GM19468 (cell line): Measurements from ENCODE around the gene CCL20.

Experiments used
- ATAC-seq: cut with Tn5 transposase; IDR thresholded peaks from one replicate; pipeline ENCODE4 v1.9.1; 2021; ENCODE audit warnings: mild to moderate bottlenecking, moderate library complexity, moderate number of reproducible peaks; ENCODE audit not compliant: unreplicated experiment; ENCODE audit errors: extremely low read depth

CCL20 gene

DNA sequence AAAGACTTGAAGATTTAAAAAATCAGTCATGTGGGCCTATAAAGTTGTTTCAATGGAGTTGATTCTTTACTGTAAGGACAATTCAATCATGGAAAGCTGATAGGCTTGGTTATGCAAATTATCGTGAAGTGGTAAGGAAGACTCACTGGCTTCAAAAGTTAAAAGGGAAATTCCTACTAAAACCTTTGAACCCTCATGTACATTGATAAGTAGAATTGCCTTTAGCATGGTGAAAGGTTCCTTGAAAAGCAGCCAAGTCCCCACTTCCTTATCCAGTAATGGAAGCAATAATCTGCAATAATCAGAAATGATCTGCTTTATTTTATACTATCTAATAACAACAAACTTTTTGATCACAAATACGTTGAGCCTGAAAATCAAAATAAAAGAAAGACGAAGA lies 14.4 kb upstream of the CCL20 start:
- ATAC-seq: no peak

- ATAC-seq: no peak
Observed at GRCh38 chr2:227802882-227803281, 10.8 kb upstream of the CCL20 start.

DNA sequence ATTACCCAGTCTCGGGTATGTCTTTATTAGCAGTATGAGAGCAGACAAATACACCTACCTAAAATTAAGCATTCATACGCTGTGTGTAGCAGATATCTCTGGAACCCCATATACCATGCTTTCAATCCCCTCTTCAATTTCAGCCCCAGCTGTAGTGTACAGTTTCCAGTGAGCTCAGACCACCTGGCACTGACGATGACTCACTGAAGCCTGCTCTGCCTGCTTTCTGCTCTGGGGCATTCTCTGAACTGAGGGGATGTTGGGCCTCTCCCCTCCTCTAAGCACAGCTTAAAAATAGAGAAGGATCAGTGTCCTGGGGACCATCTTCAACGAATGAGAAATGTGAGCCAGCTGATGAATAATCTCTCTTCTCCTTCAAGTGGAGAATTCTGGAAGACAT lies 8.7 kb upstream of the CCL20 start:
- ATAC-seq: no peak

GRCh38 chr2:227805578-227805977 lies 8.1 kb upstream of the CCL20 start:
- no peak for ATAC-seq

DNA sequence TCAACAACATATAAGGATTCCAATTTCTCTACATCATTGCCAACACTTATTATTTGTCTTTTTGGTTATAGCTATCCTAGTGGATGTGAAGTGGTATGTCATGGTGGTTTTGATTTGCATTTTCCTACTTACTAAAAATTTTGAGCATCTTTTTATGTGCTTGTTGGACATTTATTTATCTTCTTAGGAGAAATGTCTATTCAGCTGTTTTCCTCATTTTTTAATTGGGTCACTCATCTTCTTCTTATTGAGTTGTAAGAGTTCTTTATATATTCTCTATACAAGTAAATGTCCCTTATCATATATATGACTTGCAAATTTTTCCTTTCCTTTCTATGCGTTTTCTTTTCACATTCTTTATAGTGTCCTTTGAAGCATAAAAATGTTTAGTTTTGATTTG lies 4.7 kb upstream of the CCL20 start:
- no peak for ATAC-seq

DNA sequence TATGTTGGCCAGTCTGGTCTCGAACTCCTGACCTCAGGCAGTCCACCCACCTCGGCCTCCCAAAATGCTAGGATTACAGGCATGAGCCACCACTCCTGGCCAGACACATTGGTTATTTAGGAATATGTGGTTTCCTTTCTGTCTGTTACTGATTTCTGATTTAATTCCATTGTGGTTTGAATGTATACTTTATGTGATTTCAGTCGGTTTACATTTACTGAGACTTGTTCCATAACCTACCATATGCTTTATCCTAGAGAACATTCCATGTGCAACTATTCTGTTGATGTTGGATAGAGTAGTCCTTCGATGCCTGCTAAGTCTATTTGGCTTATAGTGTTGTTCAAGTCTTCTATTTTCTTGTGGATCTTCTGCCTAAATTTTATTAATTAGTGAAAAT lies 1.6 kb upstream of the CCL20 start:
- ATAC-seq: no peak

DNA sequence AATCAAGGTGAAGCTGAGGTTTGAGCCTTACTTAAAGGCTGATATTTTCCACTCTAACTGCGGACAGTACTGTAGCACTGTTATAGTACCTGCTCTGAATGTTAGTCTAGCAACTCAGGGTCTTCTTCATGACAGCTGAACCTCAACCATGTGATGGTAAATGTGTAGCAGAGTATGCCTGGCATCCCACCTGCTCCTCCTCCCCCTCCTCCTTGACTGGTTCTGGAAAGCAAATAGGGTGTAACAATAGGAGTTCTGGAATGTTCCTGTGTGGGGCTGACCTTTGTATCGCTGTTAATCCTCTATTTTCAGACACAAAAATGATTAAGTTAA lies 447 bp upstream of the CCL20 start:
- ATAC-seq: no peak

DNA sequence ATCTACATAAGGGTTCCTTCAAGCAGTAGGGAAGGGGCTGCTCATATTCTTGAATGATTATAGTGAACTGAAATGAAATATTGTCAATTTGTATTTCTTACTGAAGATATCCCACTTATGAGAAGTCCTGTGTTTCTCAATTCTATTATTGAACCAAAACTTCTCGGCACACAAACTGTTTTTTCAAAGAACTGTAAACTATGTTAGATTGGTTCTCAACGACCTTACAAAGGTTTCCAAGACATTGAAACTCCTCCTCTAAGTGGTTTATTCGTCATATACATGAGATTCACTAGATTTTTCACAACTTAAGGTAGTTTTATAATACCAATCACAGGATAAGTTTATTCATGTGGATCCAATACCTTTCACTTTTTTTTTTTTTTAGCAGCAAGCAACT lies 1.4 kb downstream of the CCL20 start:
- ATAC-seq: no peak

GRCh38 chr2:227816507-227817294 lies 3.1 kb downstream of the CCL20 start:
- ATAC-seq: no peak

DNA sequence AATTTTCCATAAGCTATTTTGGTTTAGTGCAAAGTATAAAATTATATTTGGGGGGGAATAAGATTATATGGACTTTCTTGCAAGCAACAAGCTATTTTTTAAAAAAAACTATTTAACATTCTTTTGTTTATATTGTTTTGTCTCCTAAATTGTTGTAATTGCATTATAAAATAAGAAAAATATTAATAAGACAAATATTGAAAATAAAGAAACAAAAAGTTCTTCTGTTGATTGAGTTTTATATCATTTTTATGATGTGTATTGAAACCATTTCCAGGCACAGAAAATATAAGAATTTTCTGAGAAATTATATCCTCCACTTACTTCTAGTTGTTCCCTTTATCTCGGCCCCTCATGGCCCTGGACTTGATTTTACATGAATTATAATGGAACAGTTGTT lies 3.7 kb downstream of the CCL20 start:
- no peak for ATAC-seq

- no peak for ATAC-seq
Observed at GRCh38 chr2:227817850-227818674, 4.4 kb downstream of the CCL20 start.

GRCh38 chr2:227818675-227819397 lies 5.2 kb downstream of the CCL20 start:
- ATAC-seq: no peak

GRCh38 chr2:227819398-227819697 lies 5.7 kb downstream of the CCL20 start:
- ATAC-seq: no peak

DNA sequence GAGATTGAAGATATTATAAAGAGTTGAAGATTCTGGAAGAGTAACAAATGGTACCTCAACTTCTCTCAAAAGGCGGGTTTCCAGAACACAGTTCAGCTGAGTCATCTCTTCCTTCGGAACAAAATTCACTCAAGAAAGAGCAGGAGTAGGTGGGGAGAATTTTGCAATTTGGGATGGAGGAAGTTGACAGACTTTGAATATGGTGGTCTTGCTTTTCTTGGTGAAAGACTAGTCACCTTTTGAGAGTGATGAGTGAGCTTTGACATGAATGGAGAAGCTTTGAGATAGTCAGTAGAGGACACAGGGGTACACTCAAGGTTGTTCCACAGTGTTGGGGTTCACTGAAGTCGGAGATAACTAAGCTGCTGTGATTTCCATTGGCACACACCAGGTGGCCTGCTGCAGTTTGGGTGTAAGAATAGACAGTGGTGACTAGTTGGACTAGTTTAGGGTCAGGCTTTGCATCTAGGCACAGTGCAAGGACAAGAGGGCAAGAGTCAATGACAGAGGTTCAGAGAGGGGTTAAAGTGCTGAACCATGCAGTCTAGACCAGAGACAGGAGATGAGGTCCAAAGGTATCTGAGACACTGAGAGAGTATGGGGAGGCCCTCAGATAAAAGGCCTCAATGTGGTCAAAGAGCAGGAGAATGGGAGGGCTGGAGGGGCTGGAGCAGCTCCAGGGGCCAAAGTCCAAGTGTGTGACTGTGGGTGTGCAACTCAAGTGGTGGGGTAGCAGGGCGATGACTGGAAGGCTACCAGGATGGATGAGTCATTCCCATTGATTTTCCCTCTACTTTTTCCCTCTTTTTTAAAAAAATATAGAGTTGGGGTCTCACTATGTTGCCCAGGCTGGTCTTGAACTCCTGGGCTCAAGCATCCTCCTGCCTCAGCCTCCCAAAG lies 7.7 kb downstream of the CCL20 start:
- ATAC-seq: no peak

- ATAC-seq: no peak
Observed at GRCh38 chr2:227822416-227823003, 8.9 kb downstream of the CCL20 start.

- ATAC-seq: no peak
Observed at GRCh38 chr2:227823922-227824321, 10.3 kb downstream of the CCL20 start.

DNA sequence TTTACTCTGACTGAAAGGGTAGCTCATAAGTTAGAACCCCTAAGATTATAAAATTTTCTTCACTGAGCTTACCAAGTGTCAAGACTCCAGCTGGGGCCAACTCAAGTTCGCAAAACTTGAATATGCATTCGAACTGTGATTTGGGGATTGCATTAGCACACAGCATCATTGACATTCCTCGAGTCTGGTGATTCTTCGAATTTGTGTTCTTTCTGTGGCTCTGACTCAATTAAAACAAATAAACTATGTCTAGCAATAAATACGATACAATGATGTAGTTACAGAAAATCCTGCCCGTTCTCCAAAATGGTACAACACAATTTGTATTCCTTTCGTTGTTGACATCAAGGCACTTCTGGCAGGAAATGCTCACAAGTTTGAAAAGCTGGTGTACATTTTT lies 11.1 kb downstream of the CCL20 start:
- ATAC-seq: no peak

- ATAC-seq: no peak
Observed at GRCh38 chr2:227826019-227826521, 12.4 kb downstream of the CCL20 start.

GRCh38 chr2:227826563-227826962 lies 12.9 kb downstream of the CCL20 start:
- no peak for ATAC-seq

DNA sequence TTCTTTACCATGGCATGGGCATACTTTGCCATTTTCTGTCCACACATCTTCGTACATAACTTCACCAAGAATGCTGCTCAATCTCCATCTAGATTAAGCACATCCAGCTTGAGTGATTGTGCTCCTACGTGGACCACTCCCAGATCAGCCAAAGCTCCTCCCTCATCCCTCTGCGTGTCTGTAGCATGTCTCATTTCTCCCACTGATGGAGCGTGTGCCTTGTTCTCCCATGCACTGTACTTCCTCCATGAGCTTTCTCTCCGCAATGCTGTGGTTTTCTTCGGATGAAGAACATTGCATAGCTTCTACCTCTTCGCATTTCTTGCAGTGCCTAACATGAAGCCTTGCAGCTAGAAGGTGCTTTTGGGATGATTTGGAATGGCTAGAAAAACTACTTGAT lies 13.5 kb downstream of the CCL20 start:
- ATAC-seq: no peak
